NCI-H510A treated with DMSO at 0.1 percent for 48 hours (cell line): Measurements from ENCODE around the gene JADE1.

ENCODE experiments used
- DNase-seq: peaks from one replicate; lab custom pipeline; 2025; lab: John Stamatoyannopoulos, UW

JADE1 gene

GRCh38 chr4:128844931-128845330 is 35.4 kb downstream of the JADE1 start:
- no peak for DNase-seq

- peak; percentile 75 for DNase-seq
Measured at GRCh38 chr4:128846063-128846462, 36.6 kb downstream of the JADE1 start.

GRCh38 chr4:128847082-128847724 is 37.7 kb downstream of the JADE1 start:
- peak; percentile 64 for DNase-seq

- no peak for DNase-seq
Measured at GRCh38 chr4:128848461-128848860, 39.0 kb downstream of the JADE1 start.

- DNase-seq: no peak
Measured at GRCh38 chr4:128850252-128850651, 40.8 kb downstream of the JADE1 start.

GRCh38 chr4:128853741-128854140 is 44.2 kb downstream of the JADE1 start:
- no peak for DNase-seq

- no peak for DNase-seq
Measured at GRCh38 chr4:128854433-128854832, 44.9 kb downstream of the JADE1 start.

- no peak for DNase-seq
Measured at GRCh38 chr4:128855621-128856020, 46.1 kb downstream of the JADE1 start.

- DNase-seq: no peak
Measured at GRCh38 chr4:128856246-128856645, 46.7 kb downstream of the JADE1 start.

GRCh38 chr4:128858879-128859671 is 49.6 kb downstream of the JADE1 start:
- no peak for DNase-seq

- no peak for DNase-seq
Measured at GRCh38 chr4:128859887-128860677, 50.6 kb downstream of the JADE1 start.

- DNase-seq: no peak
Measured at GRCh38 chr4:128861856-128862518, 52.5 kb downstream of the JADE1 start.

- DNase-seq: no peak
Measured at GRCh38 chr4:128862608-128863311, 53.3 kb downstream of the JADE1 start.

GRCh38 chr4:128863312-128864075 is 54.0 kb downstream of the JADE1 start:
- peak; percentile 42 for DNase-seq

- no peak for DNase-seq
Measured at GRCh38 chr4:128865132-128865531, 55.6 kb downstream of the JADE1 start.

GRCh38 chr4:128866269-128866668 is 56.8 kb downstream of the JADE1 start:
- DNase-seq: no peak

- no peak for DNase-seq
Measured at GRCh38 chr4:128866691-128867090, 57.2 kb downstream of the JADE1 start.

- no peak for DNase-seq
Measured at GRCh38 chr4:128868758-128869157, 59.3 kb downstream of the JADE1 start.

GRCh38 chr4:128869776-128870509 is 60.4 kb downstream of the JADE1 start:
- DNase-seq: no peak

- DNase-seq: no peak
Measured at GRCh38 chr4:128871948-128872347, 62.4 kb downstream of the JADE1 start.
